Nucleus accumbens (tissue), 56 donors: ENCODE data around the gene SMAD3.

Source experiments
- DNase-seq, 56 donors: peaks; one replicate each; lab custom pipeline; 2025; lab: John Stamatoyannopoulos, UW

SMAD3 gene

DNA sequence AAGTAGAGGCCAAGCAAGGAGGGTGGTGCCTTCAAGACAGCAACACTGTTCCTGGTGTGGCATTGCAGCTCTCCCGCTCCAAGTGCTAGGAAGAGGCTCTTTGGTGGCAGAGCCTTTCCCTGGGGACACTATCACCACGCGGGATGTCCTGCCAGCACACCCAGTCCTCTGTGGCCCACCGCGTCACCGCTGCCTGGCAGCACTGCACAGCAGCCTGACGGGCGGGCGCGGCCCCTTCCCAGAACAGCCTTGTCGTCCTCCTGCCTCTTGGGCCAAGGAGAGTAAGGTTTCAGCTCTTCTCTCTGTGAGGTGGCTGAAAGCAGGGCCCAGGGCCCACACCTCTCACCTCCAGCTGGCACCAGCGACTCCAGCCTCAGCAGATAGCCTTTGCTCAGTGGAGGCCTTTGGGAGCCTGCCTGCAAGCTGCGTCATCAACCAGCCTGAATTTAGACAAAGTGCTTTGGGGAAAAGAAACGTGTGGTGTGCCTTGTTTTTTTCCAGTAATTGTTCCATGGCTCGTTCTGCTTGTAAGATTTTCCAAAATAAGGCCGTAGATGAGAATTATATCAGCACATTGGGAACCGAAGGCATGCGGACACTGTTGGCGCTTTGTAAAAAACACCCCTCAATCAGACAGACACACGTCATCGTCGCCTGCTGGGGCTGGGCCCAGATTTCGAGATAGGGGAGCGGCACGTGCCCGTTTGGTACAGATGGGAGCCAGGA lies 124.1 kb downstream of the SMAD3 start:
- DNase-seq, result no peak

DNA sequence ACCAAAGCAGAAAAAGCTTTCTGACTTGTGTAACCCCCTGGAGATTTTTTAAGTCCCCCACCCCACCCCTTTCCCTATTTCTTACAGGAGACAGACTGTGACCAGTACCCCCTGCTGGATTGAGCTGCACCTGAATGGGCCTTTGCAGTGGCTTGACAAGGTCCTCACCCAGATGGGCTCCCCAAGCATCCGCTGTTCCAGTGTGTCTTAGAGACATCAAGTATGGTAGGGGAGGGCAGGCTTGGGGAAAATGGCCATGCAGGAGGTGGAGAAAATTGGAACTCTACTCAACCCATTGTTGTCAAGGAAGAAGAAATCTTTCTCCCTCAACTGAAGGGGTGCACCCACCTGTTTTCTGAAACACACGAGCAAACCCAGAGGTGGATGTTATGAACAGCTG lies 124.9 kb downstream of the SMAD3 start:
- DNase-seq, result no peak

DNA sequence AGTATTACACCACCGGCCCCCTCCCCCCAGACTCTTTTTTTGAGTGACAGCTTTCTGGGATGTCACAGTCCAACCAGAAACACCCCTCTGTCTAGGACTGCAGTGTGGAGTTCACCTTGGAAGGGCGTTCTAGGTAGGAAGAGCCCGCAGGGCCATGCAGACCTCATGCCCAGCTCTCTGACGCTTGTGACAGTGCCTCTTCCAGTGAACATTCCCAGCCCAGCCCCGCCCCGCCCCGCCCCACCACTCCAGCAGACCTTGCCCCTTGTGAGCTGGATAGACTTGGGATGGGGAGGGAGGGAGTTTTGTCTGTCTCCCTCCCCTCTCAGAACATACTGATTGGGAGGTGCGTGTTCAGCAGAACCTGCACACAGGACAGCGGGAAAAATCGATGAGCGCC lies 125.4 kb downstream of the SMAD3 start:
- no peak for DNase-seq

DNA sequence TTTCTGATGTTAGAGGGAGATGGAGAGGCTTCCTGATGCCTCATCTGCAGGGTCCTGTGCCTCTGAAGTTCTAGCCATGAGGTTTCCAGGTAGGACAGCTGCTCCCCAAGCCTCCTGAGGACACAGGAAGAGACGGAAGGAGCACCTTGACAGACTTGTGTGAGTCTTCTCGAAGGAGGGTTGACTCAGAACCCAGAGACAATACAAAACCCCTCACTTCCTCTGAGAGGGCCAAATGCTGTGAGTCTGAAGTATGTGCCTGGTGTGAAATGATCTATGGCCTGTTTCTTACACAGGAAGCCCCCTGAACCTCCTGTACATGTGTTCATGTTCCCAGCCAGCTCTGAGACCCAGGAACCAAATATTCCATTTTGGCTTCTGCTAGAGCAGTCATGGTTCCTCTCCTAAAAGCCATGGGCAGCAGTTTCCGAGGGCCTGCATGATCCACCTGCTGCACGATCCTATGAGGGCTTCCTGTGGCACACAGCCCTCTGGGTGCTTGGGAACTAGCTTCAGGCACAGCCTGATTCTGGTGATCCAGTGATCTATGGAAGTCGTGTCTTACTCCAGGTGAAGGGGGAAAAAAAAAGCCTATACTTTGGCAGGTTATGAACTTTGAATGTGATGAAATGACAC lies 126.9 kb downstream of the SMAD3 start:
- DNase-seq, result no peak

- DNase-seq, result no peak
These were observed 128.0 kb downstream of the SMAD3 start for GRCh38 chr15:67193223-67193990.

- DNase-seq, result no peak
These were observed 129.0 kb downstream of the SMAD3 start for GRCh38 chr15:67194171-67195114.

DNA sequence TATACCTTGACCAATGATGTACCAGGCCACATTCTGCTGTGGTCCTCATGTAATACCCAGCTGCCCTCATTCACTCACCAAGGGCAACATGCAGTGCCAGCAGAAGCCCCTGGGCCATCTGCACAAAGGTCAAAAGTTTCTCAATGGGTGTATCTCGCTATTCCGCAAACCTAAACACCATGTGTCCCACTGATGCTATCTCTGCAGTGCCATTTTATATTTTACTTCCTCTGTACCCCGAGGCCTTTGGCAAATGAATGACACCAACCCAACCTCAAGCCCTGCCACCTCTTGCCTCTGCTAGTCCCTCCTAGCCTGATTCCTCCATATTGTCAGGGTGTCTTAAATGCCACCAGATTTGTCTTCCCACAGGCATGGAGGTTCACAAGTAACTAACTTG lies 129.9 kb downstream of the SMAD3 start:
- DNase-seq, result no peak

- no peak for DNase-seq
These were observed 130.8 kb downstream of the SMAD3 start for GRCh38 chr15:67196222-67196621.

DNA sequence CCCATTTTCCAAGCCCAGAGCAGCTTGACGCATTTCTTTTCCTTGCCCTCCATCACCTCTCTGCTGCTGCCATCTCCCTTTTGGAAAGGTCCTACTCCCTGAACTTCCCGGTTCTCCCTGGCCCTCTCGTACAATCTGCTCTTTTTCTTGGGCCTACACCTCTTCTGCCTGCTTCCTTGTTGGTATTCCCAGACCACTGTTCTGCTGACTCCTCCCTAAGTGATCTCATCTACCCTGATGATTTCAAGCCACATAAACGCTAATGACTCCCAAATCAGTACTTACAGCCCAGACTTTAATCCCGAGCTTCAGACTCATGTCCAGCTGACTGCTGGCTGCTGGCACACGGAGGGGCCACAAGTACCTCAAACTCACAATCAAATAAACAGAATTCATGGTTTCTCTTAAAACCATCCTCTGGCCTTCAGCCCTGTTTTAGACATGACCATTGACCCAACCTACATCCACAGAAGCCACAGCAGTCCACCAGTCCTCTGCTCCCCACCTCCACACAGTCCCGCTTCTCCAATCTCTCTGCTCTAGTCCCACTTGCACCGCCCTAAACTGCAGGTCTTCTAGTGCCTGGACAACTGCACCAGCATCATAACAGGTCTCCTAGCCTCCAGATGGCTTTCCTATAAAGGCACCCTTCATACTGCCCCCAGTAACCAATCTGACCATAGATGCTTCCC lies 131.4 kb downstream of the SMAD3 start:
- no peak for DNase-seq

DNA sequence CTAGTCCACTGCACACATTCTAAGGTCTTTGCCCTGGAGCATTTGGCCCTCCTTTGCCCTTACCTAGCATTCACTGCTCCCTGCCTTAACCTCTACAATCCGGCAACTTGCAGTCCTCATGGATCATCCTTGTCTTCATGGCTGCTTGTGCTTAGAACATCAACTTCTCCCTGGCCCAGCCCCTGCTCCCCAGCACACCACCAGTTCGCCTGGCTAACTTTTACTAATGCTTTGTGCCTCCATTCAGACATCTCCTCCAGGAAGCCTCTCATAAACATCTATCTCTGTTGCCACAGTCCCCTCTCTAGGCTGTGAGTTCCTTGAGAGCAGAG lies 131.9 kb downstream of the SMAD3 start:
- DNase-seq, result no peak

DNA sequence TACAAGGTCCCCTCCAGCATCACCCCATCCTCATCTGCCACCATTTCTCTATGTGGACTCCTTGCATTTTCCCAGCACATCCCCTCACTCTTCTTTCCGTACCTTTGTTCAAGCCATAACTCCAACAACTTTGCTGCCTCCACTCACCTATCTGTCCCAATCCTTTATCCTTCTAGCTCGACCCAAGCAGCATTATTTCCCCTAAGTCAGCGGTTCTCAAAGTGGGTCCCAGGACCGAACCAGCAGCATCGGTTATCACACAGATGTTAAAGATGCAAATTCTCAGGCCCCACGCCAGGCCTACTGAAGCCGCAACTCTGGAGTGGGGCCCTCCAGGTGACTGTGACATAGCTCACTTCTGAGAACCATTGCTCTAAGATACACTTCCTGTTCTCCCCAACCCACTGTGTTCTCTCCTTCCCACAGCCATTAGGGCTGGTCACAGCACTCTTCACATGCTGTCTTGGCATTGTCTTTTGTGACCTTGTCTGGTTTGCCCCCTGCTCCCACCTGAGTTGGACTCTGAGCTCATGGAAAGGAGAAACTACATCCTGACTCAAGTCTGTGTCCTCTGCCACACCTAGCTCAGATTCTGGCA lies 132.9 kb downstream of the SMAD3 start:
- no peak for DNase-seq

GRCh38 chr15:67199391-67199790 lies 134.0 kb downstream of the SMAD3 start:
- no peak for DNase-seq

DNA sequence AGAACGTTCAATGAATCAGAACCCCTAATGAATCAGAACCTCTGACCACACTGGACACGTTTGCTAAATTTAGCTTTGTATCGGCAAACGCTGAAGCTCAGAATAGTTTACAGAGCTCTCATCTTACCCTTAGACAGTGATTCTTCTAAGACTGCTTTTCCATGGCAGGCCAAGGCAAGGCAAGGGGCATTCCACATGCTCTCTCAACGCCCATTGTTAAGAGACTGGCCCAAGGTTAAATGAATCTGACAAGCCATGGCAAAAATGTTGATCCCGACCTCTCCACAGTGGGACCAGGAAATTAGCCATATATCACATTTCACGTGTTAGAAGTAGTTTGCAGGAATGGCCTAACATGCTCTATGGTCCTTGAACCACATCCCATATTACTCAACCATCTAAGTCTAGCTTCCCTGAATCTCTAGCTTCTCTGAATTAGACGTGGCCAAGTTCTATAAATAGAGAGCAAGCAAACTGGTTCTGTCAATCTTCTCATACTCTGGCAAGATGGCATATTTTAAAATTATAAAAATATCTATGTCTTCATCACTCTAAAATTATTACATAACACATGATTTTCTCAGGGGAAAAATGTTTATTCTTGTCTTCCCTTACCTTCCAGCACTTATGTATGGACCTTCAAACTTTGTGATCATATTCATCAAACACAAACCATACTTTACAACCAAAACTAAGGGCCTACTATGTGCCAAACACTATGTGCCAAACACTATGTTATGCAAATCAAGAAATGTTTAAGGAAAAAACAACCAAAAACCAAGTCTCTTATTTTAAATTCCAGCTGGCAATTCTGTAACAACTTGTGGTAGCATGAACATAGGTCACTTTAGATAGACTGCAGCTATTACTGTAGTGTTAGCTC lies 134.7 kb downstream of the SMAD3 start:
- DNase-seq, result no peak

DNA sequence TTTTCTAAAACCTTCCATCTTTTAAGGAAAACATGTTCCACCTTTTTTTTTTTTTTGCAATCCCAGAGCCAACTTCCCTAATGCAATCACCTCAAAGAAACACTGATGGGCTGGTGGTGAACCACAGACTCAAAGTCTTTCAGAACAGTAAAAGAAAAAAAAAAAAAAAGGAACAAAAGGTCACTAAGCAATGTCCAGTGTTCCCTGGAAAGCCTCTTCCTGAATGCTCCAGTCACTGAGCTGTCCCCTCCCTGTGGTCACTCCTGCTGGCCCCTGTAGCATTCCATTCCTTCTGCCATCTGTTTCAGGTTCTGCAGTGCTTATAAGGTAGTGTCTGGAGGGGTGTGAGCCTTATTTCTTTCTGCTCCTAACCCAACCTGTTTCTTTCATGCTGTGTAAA lies 135.7 kb downstream of the SMAD3 start:
- no peak for DNase-seq

GRCh38 chr15:67202091-67202490 lies 136.7 kb downstream of the SMAD3 start:
- DNase-seq, result no peak

DNA sequence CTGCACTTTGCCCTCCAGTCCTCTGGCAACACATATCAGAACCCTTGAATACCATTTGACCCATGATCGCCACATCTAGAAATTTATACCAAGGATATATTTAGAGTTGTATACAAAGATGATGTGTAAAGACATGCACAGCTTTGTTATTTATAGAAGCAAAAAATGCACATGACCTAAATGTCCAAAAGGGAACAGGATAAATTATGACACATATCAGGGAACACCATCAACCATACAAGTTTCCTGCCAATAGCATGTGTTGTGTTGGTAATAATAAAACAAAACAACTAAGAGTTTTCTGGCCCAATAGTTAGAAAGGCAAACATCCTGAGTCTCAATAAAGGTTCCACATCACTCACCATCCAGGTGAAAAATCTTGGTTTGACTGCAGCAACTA lies 137.6 kb downstream of the SMAD3 start:
- DNase-seq, result no peak

DNA sequence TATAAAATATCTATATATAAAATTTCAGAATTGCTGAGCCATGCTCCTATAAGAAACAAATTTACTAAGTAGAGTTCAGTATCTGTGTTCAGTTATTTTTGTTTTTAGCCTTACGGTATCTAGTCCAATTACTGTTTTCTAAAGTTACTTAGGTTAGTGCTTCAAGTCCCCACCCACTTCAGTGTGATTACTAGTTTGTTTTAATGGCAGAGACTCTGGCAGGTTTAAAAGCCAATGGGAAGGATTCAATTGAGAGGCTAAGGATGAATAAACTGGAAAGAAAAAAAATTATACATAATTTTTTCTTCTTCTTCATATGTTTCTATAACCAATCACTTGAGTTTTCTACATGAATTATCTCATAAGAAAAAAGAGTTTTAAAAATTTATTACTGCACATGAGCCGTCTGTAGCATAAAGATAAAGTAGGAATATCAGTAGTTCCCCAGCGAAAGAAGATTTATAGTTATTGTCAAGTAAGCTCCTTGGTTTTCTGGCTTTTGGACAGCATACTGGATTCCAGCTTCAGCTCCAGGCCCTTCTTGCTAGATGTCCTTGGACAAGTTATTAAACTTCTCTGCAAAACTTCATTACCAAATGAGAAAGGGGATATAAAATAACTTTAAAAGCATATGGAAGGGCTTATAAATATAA lies 142.3 kb downstream of the SMAD3 start:
- no peak for DNase-seq

DNA sequence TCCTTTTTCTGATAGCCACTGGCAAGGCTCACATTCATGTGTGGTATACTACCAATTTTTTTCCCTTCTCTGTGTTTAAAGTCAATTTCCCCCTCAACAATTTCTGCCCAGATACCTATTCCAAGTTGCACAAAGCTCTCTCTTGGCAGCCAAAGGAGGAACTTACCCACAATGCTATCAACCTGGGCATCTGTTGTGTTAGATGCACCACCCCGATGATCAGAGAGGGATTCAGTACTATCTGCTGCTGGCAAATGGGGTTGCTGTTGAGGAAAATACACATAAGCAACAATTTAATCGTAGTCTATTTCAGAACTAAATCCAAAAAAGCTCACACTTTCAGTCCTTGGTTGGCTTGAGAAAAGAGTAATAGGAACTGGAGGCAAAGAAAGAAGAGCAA lies 143.0 kb downstream of the SMAD3 start:
- no peak for DNase-seq
